ENCODE data around the gene CAPN3.

DNA sequence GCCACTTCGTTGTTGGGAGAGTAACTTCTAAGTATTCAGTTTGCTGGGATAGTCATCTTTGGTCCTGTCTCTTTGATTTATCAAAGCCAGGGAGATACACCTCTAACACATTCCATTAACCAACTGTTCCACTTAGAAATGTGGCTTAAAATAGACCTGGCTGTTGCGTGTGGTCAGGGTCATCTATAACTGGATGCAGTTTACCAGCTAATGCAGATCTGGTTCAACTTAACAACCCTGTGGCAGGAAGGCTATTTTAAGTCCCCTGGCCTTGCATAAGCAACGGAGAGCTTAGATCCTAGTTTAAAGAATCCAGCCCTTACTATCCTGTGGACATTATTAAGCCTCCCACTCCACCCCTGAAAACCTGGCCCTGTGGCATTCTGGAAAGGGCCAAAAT lies 28.1 kb upstream of the CAPN3 start:
- TF ChIP-seq, protein P1, sequence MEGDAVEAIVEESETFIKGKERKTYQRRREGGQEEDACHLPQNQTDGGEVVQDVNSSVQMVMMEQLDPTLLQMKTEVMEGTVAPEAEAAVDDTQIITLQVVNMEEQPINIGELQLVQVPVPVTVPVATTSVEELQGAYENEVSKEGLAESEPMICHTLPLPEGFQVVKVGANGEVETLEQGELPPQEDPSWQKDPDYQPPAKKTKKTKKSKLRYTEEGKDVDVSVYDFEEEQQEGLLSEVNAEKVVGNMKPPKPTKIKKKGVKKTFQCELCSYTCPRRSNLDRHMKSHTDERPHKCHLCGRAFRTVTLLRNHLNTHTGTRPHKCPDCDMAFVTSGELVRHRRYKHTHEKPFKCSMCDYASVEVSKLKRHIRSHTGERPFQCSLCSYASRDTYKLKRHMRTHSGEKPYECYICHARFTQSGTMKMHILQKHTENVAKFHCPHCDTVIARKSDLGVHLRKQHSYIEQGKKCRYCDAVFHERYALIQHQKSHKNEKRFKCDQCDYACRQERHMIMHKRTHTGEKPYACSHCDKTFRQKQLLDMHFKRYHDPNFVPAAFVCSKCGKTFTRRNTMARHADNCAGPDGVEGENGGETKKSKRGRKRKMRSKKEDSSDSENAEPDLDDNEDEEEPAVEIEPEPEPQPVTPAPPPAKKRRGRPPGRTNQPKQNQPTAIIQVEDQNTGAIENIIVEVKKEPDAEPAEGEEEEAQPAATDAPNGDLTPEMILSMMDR (conservative IDR thresholded peaks at IDR 0.05; ENCODE audit: low read length): no peak
- TF ChIP-seq EZH2phosphoT487 (IDR thresholded peaks at IDR 0.05; ENCODE audit: borderline replicate concordance, low read depth, low read length): no peak
